ENCODE measurements around the gene STAT5B. TPM values are rescaled to one million over a fixed set of nuclear protein-coding genes. Genes with fewer than 3 reads are reported as not detected.
A peak's percentile ranks its signal among the peaks of the same experiment; 100 is the strongest.
"Not testable (repeated sequence)": the region's sequence is repeated elsewhere in the genome, so short reads cannot be mapped to it uniquely, and the experiment has no call there.

Gene STAT5B
- total RNA-seq, 1 donor from 2014 or later: 32.8 TPM

DNA sequence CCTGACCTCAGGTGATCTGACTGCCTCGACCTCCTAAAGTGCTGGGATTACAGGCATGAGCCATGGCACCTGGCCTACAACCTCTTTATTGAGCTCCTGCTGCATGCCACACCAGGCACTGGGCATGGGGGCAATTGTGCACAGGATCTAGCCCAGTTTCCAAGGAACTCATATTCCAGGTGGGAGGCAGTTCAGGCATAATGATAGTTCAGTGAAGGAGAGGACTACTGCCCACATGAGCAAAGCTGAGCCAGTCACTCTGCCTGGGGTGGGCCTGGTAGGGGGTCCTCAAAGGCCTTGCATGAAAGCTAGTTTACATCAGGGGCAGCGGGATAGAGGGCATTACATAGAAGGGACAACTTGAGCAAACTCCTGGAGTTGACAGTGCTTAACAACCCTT lies 88.4 kb downstream of the STAT5B start:
- Mint-ChIP-seq H3K36me3 (ENCODE audit: low read depth) (no peaks in the 10 kb centered on the region), H3K4me1 (ENCODE audit: low read depth) (peaks cover 10% of the 10 kb centered on the region), H3K27me3 (ENCODE audit: low read depth) (no peaks in the 10 kb centered on the region), H3K9me3 (ENCODE audit: low read depth) (no peaks in the 10 kb centered on the region), H3K27ac (ENCODE audit: unreplicated experiment) (no peak overlapping the region), H3K4me3 (ENCODE audit: unreplicated experiment) (no peak overlapping the region)
- no peak for DNase-seq (ENCODE audit: low spot score)
- TF ChIP-seq, protein P1, sequence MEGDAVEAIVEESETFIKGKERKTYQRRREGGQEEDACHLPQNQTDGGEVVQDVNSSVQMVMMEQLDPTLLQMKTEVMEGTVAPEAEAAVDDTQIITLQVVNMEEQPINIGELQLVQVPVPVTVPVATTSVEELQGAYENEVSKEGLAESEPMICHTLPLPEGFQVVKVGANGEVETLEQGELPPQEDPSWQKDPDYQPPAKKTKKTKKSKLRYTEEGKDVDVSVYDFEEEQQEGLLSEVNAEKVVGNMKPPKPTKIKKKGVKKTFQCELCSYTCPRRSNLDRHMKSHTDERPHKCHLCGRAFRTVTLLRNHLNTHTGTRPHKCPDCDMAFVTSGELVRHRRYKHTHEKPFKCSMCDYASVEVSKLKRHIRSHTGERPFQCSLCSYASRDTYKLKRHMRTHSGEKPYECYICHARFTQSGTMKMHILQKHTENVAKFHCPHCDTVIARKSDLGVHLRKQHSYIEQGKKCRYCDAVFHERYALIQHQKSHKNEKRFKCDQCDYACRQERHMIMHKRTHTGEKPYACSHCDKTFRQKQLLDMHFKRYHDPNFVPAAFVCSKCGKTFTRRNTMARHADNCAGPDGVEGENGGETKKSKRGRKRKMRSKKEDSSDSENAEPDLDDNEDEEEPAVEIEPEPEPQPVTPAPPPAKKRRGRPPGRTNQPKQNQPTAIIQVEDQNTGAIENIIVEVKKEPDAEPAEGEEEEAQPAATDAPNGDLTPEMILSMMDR (IDR thresholded peaks at IDR 0.05): no peak

- H3K36me3 Mint-ChIP-seq (ENCODE audit: low read depth); DNase-seq (ENCODE audit: low spot score); H3K9me3 Mint-ChIP-seq (ENCODE audit: low read depth); H3K4me3 Mint-ChIP-seq (ENCODE audit: unreplicated experiment); H3K27ac Mint-ChIP-seq (ENCODE audit: unreplicated experiment); H3K27me3 Mint-ChIP-seq (ENCODE audit: low read depth): not testable (repeated sequence)
- H3K4me1 Mint-ChIP-seq (ENCODE audit: low read depth): peaks cover 10% of the 10 kb centered on the region
These were observed 90.0 kb downstream of the STAT5B start for GRCh38 chr17:42186191-42186590.

GRCh38 chr17:42185621-42185930 lies 90.6 kb downstream of the STAT5B start:
- Mint-ChIP-seq H3K27me3 (ENCODE audit: low read depth) (peaks cover 7% of the 10 kb centered on the region), H3K9me3 (ENCODE audit: low read depth) (no peaks in the 10 kb centered on the region), H3K4me1 (ENCODE audit: low read depth) (peaks cover 10% of the 10 kb centered on the region), H3K27ac (ENCODE audit: unreplicated experiment) (no peak overlapping the region), H3K4me3 (ENCODE audit: unreplicated experiment) (no peak overlapping the region), H3K36me3 (ENCODE audit: low read depth) (no peaks in the 10 kb centered on the region)
- DNase-seq (ENCODE audit: low spot score): no peak
- TF ChIP-seq, protein P1 (IDR thresholded peaks at IDR 0.05): no peak

- H3K9me3 Mint-ChIP-seq (ENCODE audit: low read depth): no peaks in the 10 kb centered on the region
- peaks cover 15% of the 10 kb centered on the region for H3K4me1 Mint-ChIP-seq (ENCODE audit: low read depth)
- H3K27me3 Mint-ChIP-seq (ENCODE audit: low read depth): peaks cover 11% of the 10 kb centered on the region
These were observed 91.2 kb downstream of the STAT5B start, which contains the start of gene HCRT for GRCh38 chr17:42184713-42185620. HCRT (minus strand) TSS chr17:42185452; CDS start chr17:42185365, 87 bp downstream.

GRCh38 chr17:42183741-42184711 lies 92.2 kb downstream of the STAT5B start:
- Mint-ChIP-seq H3K27me3 (ENCODE audit: low read depth) (peaks cover 17% of the 10 kb centered on the region), H3K36me3 (ENCODE audit: low read depth) (no peaks in the 10 kb centered on the region), H3K27ac (ENCODE audit: unreplicated experiment) (peak overlapping the region; percentile 68), H3K4me3 (ENCODE audit: unreplicated experiment) (peak overlapping the region; percentile 76), H3K9me3 (ENCODE audit: low read depth) (no peaks in the 10 kb centered on the region), H3K4me1 (ENCODE audit: low read depth) (peaks cover 15% of the 10 kb centered on the region)
- TF ChIP-seq, protein P1 (IDR thresholded peaks at IDR 0.05): peak; percentile 90
- DNase-seq (ENCODE audit: low spot score): no peak

More at GRCh38 chr17:42184713-42185620, 91.2 kb downstream of the STAT5B start, which contains the start of gene HCRT:
- Mint-ChIP-seq H3K36me3 (ENCODE audit: low read depth) (no peaks in the 10 kb centered on the region), H3K4me3 (ENCODE audit: unreplicated experiment) (peak within 1 kb of the TSS; percentile 60), H3K27ac (ENCODE audit: unreplicated experiment) (no peak within 1 kb of the TSS)
- TF ChIP-seq, protein P1 (IDR thresholded peaks at IDR 0.05): no peak
- DNase-seq (ENCODE audit: low spot score): no peak
